ENCODE data around the gene SERPINA6.
"Not testable (repeated sequence)": the region's sequence is repeated elsewhere in the genome, so short reads cannot be mapped to it uniquely, and the experiment has no call there.

Gene SERPINA6

DNA sequence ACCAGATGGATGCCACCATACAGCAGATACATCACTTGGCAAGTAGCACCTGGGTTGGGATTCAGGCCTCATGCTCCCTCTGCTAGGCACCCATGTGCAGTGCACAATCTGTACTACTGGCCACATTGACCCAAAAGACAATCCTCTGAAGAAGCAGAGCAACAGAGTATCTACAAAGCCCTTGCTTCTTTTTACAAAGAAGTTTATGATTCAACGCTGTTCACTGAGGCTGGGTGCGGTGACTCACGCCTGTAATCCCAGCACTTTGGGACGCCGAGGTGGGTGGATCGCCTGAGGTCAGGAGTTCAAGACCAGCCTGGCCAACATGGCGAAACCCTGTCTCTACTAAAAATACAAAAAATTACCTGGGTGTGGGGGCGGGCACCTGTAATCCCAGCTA is 31.1 kb upstream of the SERPINA6 start:
- DNase-seq (ENCODE audit: low spot score), result not testable (repeated sequence)

GRCh38 chr14:94349276-94349675 is 26.1 kb upstream of the SERPINA6 start:
- DNase-seq (ENCODE audit: low spot score), result no peak

DNA sequence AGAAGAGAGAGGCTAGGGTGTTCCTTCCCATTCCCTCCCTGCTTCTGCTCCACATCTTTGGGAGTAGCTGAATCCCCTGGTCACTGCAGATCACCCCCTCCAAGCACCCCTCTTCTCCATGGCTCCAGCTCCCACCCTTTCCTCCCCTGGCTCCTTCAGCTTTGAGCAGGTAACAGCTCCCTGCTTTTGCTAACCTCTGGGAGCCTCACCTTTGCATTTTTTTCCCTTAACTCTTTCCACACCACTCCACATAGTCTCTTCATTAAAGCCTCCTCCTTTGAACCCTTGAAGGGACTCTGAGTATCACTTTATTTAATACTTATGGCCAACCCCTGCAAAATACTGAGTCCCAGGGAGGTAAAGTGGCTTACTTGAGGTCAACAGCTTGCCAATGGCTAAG is 25.7 kb upstream of the SERPINA6 start:
- no peak for DNase-seq (ENCODE audit: low spot score)

- no peak for DNase-seq (ENCODE audit: low spot score)
Observed at GRCh38 chr14:94346841-94347240, 23.7 kb upstream of the SERPINA6 start.

GRCh38 chr14:94346065-94346786 is 23.1 kb upstream of the SERPINA6 start:
- not testable (repeated sequence) for DNase-seq (ENCODE audit: low spot score)

DNA sequence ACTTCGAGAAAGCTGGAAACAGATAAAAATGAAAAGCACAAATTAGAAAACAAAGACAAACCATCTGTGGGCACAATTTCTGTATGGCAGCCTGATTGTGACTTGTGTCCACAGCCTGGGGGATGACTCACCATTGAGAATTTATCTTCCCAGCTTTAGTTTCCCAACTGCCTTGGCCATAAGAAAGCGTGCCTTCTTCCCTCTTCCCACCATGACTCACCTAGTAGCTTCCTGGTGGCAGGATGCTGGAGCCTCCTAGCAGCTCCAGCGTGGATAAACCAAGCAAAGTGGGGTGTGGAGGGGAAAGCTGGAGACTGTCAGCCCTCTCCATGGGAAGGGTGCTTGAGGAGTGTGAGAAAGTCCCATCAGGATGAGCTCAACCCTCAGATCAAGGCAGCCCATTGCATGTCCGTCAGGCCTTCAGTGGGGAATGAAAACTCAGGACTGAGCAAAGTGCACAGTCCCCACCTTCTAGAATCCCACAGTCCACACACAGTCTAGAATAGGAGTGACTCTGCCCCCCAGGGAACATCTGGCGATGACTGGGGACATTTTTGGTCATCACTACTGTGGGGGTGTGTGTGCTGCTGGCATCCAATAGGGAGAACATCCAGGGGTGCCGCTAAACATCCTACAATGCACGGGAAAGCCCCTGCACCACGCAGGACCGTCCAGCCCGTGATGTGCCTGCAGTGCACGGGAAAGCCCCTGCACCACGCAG is 22.4 kb upstream of the SERPINA6 start:
- DNase-seq (ENCODE audit: low spot score), result no peak

DNA sequence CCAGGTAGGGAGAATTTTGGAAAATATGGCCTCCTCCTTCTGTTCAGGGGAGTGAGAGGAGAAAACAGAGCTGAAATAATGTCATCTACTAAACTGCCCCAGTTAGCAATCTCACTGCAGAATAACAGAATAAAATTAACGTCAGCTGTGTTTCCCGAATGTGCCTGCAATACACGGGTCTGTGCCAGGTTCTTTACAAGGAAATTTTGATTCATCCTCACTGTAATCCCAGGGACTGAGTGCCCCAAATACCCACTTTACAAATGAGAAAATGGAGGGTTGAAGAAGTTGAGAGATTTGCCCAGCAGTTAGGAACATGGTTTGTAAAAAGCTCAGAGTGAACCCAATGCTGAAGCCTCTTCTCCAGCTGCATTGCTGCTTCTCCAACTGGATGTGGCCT is 21.3 kb upstream of the SERPINA6 start:
- no peak for DNase-seq (ENCODE audit: low spot score)

DNA sequence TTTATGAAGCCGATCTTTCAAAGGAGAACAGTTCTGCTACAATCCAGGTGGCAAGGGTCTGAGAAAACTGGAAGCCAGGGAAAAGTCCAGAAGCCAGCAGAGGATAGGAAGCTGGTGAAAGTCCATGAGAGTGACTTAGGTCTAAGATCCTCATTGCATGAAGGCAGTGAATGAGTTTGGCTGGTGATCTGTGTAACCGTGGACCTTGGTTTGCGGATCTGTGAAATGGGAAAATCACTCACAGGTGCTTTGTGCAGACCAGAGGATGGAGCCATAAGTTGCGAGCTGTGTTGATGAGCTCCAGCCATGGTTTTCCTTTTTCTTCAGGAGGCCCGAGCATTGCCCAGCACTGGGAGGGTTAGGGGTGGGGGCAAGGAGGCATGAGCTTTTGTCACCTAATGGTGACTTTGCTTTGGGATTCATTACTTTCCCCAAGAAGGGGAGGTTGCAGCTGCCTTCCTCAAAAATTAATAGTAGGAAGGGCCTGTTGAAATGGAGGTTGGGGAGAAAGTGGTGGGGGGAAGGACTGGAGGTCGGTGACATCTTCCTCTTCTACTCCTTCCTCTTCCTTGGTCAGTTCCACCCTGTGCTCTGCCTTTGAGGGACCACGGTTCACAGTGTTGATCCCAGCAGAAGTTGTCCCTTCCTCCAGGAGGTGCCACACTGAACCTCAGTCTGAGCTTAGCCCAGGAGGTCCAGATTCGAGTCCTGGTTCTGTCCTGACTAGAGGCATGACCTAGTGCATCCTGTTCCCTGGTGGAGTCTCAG is 20.3 kb upstream of the SERPINA6 start:
- DNase-seq (ENCODE audit: low spot score), result no peak

- DNase-seq (ENCODE audit: low spot score), result no peak
Observed at GRCh38 chr14:94342334-94342934, 19.3 kb upstream of the SERPINA6 start.

- DNase-seq (ENCODE audit: low spot score), result no peak
Observed at GRCh38 chr14:94341656-94342333, 18.7 kb upstream of the SERPINA6 start.

DNA sequence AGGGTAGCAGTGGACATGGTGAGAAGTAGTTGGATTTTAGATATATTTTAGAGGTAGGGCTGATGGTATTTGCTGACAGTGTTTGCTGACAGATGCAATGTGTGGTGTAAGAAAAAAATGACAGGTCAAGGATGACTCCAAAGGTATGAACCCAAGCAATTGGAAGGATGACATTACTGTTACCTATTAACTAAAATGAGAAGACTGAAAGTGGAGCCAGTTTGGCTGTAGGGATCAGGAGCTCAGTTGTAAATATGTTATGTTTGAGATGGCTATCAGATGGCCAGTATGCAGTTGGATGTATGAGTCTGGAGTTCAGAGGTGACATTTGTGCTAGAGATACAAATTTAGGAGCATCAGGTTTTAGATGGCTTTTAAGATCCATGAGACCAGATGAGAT is 17.4 kb upstream of the SERPINA6 start:
- DNase-seq (ENCODE audit: low spot score), result no peak

DNA sequence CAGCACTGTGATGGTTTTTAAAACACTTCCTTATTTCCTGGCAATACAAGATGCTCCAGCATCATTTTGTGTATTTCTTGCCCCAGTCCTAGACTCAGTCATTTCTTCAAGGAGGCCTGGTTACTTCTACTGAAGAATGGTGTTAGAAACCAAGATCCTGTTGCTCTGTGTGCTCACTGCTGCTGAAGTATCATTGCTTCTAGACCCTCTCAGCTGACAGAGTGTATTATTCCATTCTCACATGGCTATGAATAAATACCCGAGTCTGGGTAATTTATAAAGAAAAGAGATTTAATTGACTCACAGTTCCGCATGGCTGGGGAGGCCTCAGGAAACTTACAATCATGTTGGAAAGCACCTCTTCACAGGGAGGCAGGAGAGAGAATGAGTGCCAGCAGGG is 14.9 kb upstream of the SERPINA6 start:
- DNase-seq (ENCODE audit: low spot score), result no peak

DNA sequence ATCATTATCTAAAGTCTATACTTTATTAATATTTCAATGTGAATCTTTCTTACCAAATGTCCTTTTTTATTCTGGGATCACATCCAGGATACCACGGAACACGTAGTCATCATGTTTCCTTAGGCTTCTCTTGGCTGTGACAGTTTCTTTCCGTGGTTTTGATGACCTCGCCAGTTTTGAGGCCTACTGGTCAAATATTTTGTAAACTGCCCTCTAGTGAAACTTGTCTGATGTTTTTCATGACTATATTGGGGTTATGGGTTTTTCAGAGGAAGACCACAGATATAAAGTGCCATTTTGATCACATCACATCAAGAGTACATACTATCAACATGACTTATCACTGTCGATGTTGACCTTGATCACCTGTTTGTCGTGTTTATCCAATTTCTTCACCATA is 14.1 kb upstream of the SERPINA6 start:
- no peak for DNase-seq (ENCODE audit: low spot score)

DNA sequence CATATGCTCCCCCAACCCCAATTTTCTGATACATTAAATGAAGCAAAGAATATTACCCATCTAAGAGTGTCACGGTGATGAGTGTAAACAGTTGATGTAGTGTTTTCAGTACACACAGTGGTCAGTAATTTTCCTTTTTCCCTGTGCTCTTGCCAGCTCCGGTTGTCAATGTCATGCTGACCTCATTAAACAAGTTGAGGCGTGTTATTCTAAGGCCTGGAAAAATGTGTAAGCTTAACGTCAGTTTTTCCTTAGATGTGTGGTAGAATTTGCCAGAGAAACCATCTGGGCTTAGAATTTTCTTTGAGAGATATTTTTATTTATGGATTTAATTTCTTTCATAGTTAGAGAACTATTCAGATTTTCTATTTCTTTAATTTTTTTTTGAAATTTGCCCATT is 11.7 kb upstream of the SERPINA6 start:
- no peak for DNase-seq (ENCODE audit: low spot score)

GRCh38 chr14:94332587-94332986 is 9.5 kb upstream of the SERPINA6 start:
- no peak for DNase-seq (ENCODE audit: low spot score)

DNA sequence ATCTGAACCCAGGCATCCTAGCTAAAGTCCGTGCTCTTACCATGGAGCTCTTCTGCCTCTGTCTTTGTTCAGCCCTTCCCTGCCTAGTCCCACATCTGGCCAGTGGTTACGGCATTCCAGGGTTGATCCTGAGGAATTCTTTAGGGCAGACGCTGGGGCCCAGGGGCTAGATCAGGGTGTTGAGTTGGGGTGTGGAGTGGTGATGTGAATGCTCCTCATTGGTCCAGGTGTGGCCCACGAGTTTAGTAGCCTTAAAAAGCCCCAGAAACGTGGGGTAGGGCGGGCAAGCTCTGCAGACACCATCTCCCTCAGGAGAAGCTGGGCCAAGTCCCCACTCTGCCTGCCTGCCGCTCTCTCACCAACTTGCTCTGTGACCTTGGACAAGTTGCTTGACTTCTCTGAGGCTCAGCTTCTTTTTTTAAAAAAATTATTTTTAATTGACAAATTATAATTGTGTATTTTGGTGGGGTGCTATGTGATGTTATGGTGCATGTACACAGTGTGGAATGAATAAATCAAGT is 9.0 kb upstream of the SERPINA6 start:
- DNase-seq (ENCODE audit: low spot score), result no peak

- no peak for DNase-seq (ENCODE audit: low spot score)
Observed at GRCh38 chr14:94331462-94331861, 8.3 kb upstream of the SERPINA6 start.

DNA sequence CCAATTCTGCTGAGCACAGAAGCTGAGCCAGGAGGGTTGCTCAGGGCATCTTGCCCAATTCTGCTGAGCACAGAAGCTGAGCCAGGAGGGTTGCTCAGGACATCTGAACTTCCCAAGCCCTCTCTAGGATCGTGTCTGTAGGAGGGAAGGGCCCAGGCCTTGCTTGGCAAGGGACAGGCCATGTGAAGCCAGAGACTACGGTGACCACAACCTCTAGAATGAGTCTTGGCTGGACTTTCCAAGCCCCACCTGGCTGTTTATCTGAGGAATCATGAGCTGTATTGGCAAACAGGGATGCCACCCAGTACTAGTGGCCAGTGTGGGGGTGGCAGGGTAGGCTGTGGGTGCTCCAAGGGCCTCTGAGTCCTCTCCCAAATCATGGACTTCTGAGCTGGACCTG is 7.7 kb upstream of the SERPINA6 start:
- no peak for DNase-seq (ENCODE audit: low spot score)

GRCh38 chr14:94330432-94330831 is 7.3 kb upstream of the SERPINA6 start:
- DNase-seq (ENCODE audit: low spot score), result no peak

DNA sequence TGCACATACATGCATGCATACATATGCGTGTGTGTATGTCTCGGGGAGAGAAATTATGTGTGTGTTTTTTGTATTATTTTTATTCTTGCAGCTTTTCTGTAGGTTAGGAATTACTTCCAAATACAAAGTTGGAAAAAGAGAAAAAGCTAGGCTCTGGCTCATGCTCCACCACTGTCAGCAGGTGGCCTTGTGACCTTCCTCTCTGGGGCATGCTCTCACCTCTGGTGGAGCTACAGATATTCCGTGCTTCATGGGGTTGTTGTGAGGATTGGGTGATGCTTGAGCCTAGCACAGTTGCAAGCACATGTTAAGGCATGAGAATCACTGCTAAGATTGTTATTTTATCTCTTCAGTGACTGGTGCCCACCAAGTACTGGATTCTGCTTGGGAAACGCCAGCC is 6.7 kb upstream of the SERPINA6 start:
- DNase-seq (ENCODE audit: low spot score), result no peak

GRCh38 chr14:94328196-94328595 is 5.1 kb upstream of the SERPINA6 start:
- no peak for DNase-seq (ENCODE audit: low spot score)
